SK-N-SH (cell line): ENCODE measurements around the gene SRGAP3. TPM values are rescaled to one million over a fixed set of nuclear protein-coding genes. Genes with fewer than 3 reads are reported as not detected.

Experiments used
- CTCF ChIA-PET: fragments of 300-600, 350-600 bp; formaldehyde crosslinking; extraction: SDS; loops from one replicate; lab custom pipeline; 2021; lab: Yijun Ruan, JAX
- POLR2A ChIA-PET: fragments of 350-600 bp; sonication (Branson Sonifier 250); formaldehyde crosslinking; extraction: SDS; loops from one replicate; lab custom pipeline; 2020; ENCODE audit warnings: antibody characterized with exemption, inconsistent platforms; lab: Yijun Ruan, JAX
- DNase-seq: peaks from one replicate; pipeline ENCODE4 v3.0.0; 2012
- H2AFZ ChIP-seq: fragments of 200-600 bp; sonication (generic); 2 replicates; pipeline ENCODE4 v1.8.1; 2016; ENCODE audit warnings: antibody characterized with exemption, mild to moderate bottlenecking, low read depth
- H3F3A ChIP-seq: fragments of 200-600 bp; sonication (generic); replicated peaks from 2 replicates; pipeline ENCODE3; 2016; ENCODE audit warnings: antibody characterized with exemption, mild to moderate bottlenecking; ENCODE audit not compliant: insufficient read depth
- H3K27ac ChIP-seq, 2 experiments: fragments of 200-500 bp in 1 of 2; fragments of 200-600 bp in 1 of 2; sonication (Bioruptor generic) in 1 of 2; sonication (generic), shearing (Covaris generic) in 1 of 2; 2 replicates each; pipeline versions ENCODE4 v1.5.1 to v1.6.1; 2014 to 2016; ENCODE audit warnings: low read depth in 2 of 2, inconsistent platforms in 1 of 2, low read length in 1 of 2, mild to moderate bottlenecking in 1 of 2, mixed read lengths in 1 of 2
- H3K27me3 ChIP-seq: fragments of 200-600 bp; sonication (generic), shearing (Covaris generic); 2 replicates; pipeline ENCODE4 v1.6.1; 2016; ENCODE audit warnings: mixed run types; ENCODE audit not compliant: insufficient read depth
- H3K36me3 ChIP-seq, 2 experiments: fragments of 200-500 bp in 1 of 2; fragments of 200-600 bp in 1 of 2; sonication (Bioruptor generic) in 1 of 2; sonication (generic) in 1 of 2; replicated peaks in 1 of 2; 2 replicates each; pipeline versions ENCODE3 to v1.5.1; 2014 to 2016; ENCODE audit warnings: low read length in 1 of 2, mild to moderate bottlenecking in 1 of 2; ENCODE audit not compliant: insufficient read depth in 2 of 2, control insufficient read depth in 1 of 2
- H3K4me1 ChIP-seq, 2 experiments: fragments of 200-500 bp in 1 of 2; fragments of 200-600 bp in 1 of 2; sonication (Bioruptor generic) in 1 of 2; sonication (generic), shearing (Covaris generic) in 1 of 2; 2 replicates each; pipeline versions ENCODE4 v1.5.1 to v1.6.1; 2014 to 2016; ENCODE audit warnings: low read depth in 1 of 2, low read length in 1 of 2, mixed run types in 1 of 2; ENCODE audit not compliant: insufficient read depth in 2 of 2, control insufficient read depth in 1 of 2
- H3K4me2 ChIP-seq: fragments of 200-600 bp; sonication (generic), shearing (Covaris generic); 2 replicates; pipeline ENCODE4 v1.6.1; 2017; ENCODE audit warnings: mixed run types
- H3K4me3 ChIP-seq, 2 experiments: fragments of 200-500 bp in 1 of 2; fragments of 200-600 bp in 1 of 2; sonication (Bioruptor generic) in 1 of 2; sonication (generic), shearing (Covaris generic) in 1 of 2; 2 replicates each; pipeline versions ENCODE4 v1.5.1 to v1.8.1; 2014 to 2016; ENCODE audit warnings: low read depth in 2 of 2, inconsistent platforms in 1 of 2, low read length in 1 of 2, mild to moderate bottlenecking in 1 of 2, mixed read lengths in 1 of 2, moderate library complexity in 1 of 2
- H3K79me2 ChIP-seq: fragments of 200-600 bp; sonication (generic); 2 replicates; pipeline ENCODE4 v1.8.1; 2017; ENCODE audit warnings: mild to moderate bottlenecking; ENCODE audit not compliant: insufficient read depth
- H3K9ac ChIP-seq: fragments of 200-600 bp; sonication (generic); 2 replicates; pipeline ENCODE4 v1.6.1; 2017; ENCODE audit warnings: mixed run types
- H3K9me2 ChIP-seq: fragments of 200-600 bp; sonication (generic); 2 replicates; pipeline ENCODE4 v1.6.1; 2017; ENCODE audit warnings: mixed run types
- H3K9me3 ChIP-seq: fragments of 200-600 bp; sonication (generic); 2 replicates; pipeline ENCODE4 v1.6.1; 2017; ENCODE audit warnings: mixed run types, mild to moderate bottlenecking, moderate library complexity
- H4K20me1 ChIP-seq: fragments of 200-600 bp; sonication (generic); 2 replicates; pipeline ENCODE4 v1.6.1; 2017; ENCODE audit warnings: mild to moderate bottlenecking, mixed run types; ENCODE audit not compliant: insufficient read depth
- CHD2 ChIP-seq: fragments of 150-350 bp; IDR thresholded peaks from 2 replicates; pipeline ENCODE4 v1.6.1; 2018; ENCODE audit warnings: low read length; ENCODE audit not compliant: partially characterized antibody
- EP300 ChIP-seq, 2 experiments: IDR thresholded peaks; 2 replicates each; pipeline versions ENCODE4 v1.4.0 to v1.6.1; 2012; ENCODE audit warnings: borderline replicate concordance in 1 of 2, low read depth in 1 of 2, low read length in 1 of 2
- FOXJ3 ChIP-seq: sonication (generic); formaldehyde crosslinking; IDR thresholded peaks from 2 replicates; pipeline ENCODE4 v1.5.1; 2020; ENCODE audit warnings: mild to moderate bottlenecking, missing genetic modification reagents
- FOXM1 ChIP-seq: IDR thresholded peaks from 2 replicates; pipeline ENCODE4 v1.4.0; 2012; ENCODE audit warnings: low read depth, mild to moderate bottlenecking
- GABPA ChIP-seq: IDR thresholded peaks from 2 replicates; pipeline ENCODE4 v1.4.0; 2012; ENCODE audit warnings: low read depth, mild to moderate bottlenecking
- IRF3 ChIP-seq: fragments of 150-350 bp; IDR thresholded peaks from 2 replicates; pipeline ENCODE4 v1.6.1; 2016; ENCODE audit warnings: mild to moderate bottlenecking, low read depth, low read length
- JUND ChIP-seq: IDR thresholded peaks from 2 replicates; pipeline ENCODE4 v1.4.0; 2012
- MXI1 ChIP-seq: IDR thresholded peaks from 2 replicates; pipeline ENCODE4 v1.6.1; 2012; ENCODE audit warnings: mild to moderate bottlenecking, low read depth, low read length, improper control_type of control experiment
- NRF1 ChIP-seq: IDR thresholded peaks from 2 replicates; pipeline ENCODE4 v1.6.1; 2012; ENCODE audit warnings: low read depth, mild to moderate bottlenecking, low read length
- POLR2AphosphoS5 ChIP-seq: IDR thresholded peaks from 2 replicates; pipeline ENCODE4 v1.6.1; 2012; ENCODE audit warnings: low read depth, low read length
- RCOR1 ChIP-seq: fragments of 150-350 bp; IDR thresholded peaks from 2 replicates; pipeline ENCODE4 v1.6.1; 2017; ENCODE audit warnings: antibody characterized with exemption, low read length
- RFX5 ChIP-seq: IDR thresholded peaks from 2 replicates; pipeline ENCODE4 v1.6.1; 2012; ENCODE audit warnings: mild to moderate bottlenecking, improper control_type of control experiment, low read length
- RXRA ChIP-seq: IDR thresholded peaks from 2 replicates; pipeline ENCODE4 v1.4.0; 2012; ENCODE audit warnings: low read depth, mild to moderate bottlenecking, borderline replicate concordance
- SIN3A ChIP-seq: IDR thresholded peaks from 2 replicates; pipeline ENCODE4 v1.6.1; 2012; ENCODE audit warnings: low read depth, mild to moderate bottlenecking, low read length, moderate library complexity, borderline replicate concordance
- SMC3 ChIP-seq: IDR thresholded peaks from 2 replicates; pipeline ENCODE4 v1.6.1; 2012; ENCODE audit warnings: low read depth, low read length, improper control_type of control experiment
- TEAD4 ChIP-seq: IDR thresholded peaks from 2 replicates; pipeline ENCODE4 v1.4.0; 2012; ENCODE audit warnings: mild to moderate bottlenecking, borderline replicate concordance; ENCODE audit not compliant: insufficient read depth
- USF2 ChIP-seq: fragments of 150-350 bp; IDR thresholded peaks from 2 replicates; pipeline ENCODE4 v1.6.1; 2017; ENCODE audit warnings: antibody characterized with exemption, low read length, low read depth, borderline replicate concordance
- YY1 ChIP-seq: IDR thresholded peaks from 2 replicates; pipeline ENCODE4 v1.4.0; 2012; ENCODE audit warnings: low read depth, mild to moderate bottlenecking
- WGBS: methylation state at CpG from one replicate; pipeline ENCODE4 v1.1.6; 2017; ENCODE audit warnings: low lambda C conversion rate; 5-methylcytosine and 5-hydroxymethylcytosine counted together
- polyA plus RNA-seq, 3 experiments: library from polyadenylated mRNA; depleted of rRNA; stranded (reverse); fragments of >200 nt; gene quantifications; 2 replicates each; pipeline ENCODE4 v1.2.3, GENCODE V29; 2012
- TF ChIP-seq, protein P1 (sequence below): IDR thresholded peaks from 2 replicates; pipeline ENCODE4 v1.6.1; 2012; ENCODE audit warnings: mild to moderate bottlenecking, low read depth, low read length, moderate library complexity
- TF ChIP-seq, protein P2 (sequence below): fragments of 200-600 bp; sonication (generic); IDR thresholded peaks from 2 replicates; pipeline ENCODE4 v1.6.1; 2017; ENCODE audit warnings: antibody characterized with exemption, mild to moderate bottlenecking, moderate library complexity

Gene SRGAP3
- polyA plus RNA-seq, 1 of the 3 experiments (the other 2 are of a cell fraction), result 2.8 TPM

DNA sequence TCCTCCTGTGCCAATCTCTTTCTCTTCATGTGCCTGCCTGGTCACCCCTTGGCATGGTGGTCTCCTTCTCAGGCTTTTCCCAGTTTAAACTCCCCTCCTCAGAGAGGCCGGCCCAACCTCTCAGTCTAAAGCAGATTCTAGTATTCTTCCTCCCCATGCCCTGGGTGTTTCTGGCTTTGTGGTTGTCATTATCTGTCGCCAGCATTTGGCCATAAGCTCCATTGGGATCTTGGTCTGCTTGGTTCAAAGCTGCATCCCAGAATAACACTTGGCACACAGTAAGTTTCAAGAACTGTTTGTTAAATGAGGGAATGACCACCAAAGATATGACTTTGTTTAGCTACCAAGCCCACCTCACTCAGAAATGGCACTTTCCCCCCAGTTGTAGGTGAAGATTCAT lies 275.0 kb downstream of the SRGAP3 start:
- H4K20me1 ChIP-seq, result no peaks in the 10 kb centered on the region
- no peaks in the 10 kb centered on the region for H3K9me2 ChIP-seq
- no peaks in the 10 kb centered on the region for H3K36me3 ChIP-seq
- H2AFZ ChIP-seq, result no peak overlapping the region
- no peak for DNase-seq
- no peaks in the 10 kb centered on the region for H3K9me3 ChIP-seq
- ChIA-PET POLR2A (no interaction called here), CTCF (interaction anchor here (0.7 to 12.9 kb wide), 6 partner anchors 9 to 333 kb away, joined by 3 to 151 read pairs (median 4); partner anchors contain the start of gene OXTR)
- no peak overlapping the region for H3K27ac ChIP-seq
- 71% methylated on average over 2 of the region's 2 CpGs for WGBS
- H3K9ac ChIP-seq, result no peak overlapping the region
- no peaks in the 10 kb centered on the region for H3K27me3 ChIP-seq
- no peak overlapping the region for H3K4me2 ChIP-seq
- H3K4me3 ChIP-seq, result no peak overlapping the region
- no peaks in the 10 kb centered on the region for H3F3A ChIP-seq
- no peaks in the 10 kb centered on the region for H3K79me2 ChIP-seq
- TF ChIP-seq SMC3, result no peak
- no peak for TF ChIP-seq CHD2
- TF ChIP-seq FOXM1, result no peak
- no peak for TF ChIP-seq TEAD4
- TF ChIP-seq EP300 (IDR thresholded peaks at IDR 0.05; ENCODE audit: borderline replicate concordance in 1 of 2, low read depth in 1 of 2, low read length in 1 of 2), result no peak
- no peak for TF ChIP-seq SIN3A
- TF ChIP-seq POLR2AphosphoS5, result no peak
- TF ChIP-seq IRF3, result no peak
- TF ChIP-seq NRF1, result no peak
- TF ChIP-seq, protein P1, sequence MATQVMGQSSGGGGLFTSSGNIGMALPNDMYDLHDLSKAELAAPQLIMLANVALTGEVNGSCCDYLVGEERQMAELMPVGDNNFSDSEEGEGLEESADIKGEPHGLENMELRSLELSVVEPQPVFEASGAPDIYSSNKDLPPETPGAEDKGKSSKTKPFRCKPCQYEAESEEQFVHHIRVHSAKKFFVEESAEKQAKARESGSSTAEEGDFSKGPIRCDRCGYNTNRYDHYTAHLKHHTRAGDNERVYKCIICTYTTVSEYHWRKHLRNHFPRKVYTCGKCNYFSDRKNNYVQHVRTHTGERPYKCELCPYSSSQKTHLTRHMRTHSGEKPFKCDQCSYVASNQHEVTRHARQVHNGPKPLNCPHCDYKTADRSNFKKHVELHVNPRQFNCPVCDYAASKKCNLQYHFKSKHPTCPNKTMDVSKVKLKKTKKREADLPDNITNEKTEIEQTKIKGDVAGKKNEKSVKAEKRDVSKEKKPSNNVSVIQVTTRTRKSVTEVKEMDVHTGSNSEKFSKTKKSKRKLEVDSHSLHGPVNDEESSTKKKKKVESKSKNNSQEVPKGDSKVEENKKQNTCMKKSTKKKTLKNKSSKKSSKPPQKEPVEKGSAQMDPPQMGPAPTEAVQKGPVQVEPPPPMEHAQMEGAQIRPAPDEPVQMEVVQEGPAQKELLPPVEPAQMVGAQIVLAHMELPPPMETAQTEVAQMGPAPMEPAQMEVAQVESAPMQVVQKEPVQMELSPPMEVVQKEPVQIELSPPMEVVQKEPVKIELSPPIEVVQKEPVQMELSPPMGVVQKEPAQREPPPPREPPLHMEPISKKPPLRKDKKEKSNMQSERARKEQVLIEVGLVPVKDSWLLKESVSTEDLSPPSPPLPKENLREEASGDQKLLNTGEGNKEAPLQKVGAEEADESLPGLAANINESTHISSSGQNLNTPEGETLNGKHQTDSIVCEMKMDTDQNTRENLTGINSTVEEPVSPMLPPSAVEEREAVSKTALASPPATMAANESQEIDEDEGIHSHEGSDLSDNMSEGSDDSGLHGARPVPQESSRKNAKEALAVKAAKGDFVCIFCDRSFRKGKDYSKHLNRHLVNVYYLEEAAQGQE, result no peak
- TF ChIP-seq FOXJ3 (CRISPR knock-in tag), result no peak
- TF ChIP-seq GABPA, result no peak
- TF ChIP-seq USF2, result no peak
- TF ChIP-seq RCOR1, result no peak
- no peak for TF ChIP-seq RFX5
- TF ChIP-seq JUND, result no peak
- TF ChIP-seq, protein P2, sequence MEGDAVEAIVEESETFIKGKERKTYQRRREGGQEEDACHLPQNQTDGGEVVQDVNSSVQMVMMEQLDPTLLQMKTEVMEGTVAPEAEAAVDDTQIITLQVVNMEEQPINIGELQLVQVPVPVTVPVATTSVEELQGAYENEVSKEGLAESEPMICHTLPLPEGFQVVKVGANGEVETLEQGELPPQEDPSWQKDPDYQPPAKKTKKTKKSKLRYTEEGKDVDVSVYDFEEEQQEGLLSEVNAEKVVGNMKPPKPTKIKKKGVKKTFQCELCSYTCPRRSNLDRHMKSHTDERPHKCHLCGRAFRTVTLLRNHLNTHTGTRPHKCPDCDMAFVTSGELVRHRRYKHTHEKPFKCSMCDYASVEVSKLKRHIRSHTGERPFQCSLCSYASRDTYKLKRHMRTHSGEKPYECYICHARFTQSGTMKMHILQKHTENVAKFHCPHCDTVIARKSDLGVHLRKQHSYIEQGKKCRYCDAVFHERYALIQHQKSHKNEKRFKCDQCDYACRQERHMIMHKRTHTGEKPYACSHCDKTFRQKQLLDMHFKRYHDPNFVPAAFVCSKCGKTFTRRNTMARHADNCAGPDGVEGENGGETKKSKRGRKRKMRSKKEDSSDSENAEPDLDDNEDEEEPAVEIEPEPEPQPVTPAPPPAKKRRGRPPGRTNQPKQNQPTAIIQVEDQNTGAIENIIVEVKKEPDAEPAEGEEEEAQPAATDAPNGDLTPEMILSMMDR, result no peak
- no peak for TF ChIP-seq RXRA
- no peak for TF ChIP-seq MXI1
- TF ChIP-seq YY1, result no peak
- H3K4me1 ChIP-seq, result peaks cover 0 to 4% of the 10 kb centered on the region in 2 experiments; a peak in 1 of 4 replicates
